ENCODE data around the gene MAPK6.

DNA sequence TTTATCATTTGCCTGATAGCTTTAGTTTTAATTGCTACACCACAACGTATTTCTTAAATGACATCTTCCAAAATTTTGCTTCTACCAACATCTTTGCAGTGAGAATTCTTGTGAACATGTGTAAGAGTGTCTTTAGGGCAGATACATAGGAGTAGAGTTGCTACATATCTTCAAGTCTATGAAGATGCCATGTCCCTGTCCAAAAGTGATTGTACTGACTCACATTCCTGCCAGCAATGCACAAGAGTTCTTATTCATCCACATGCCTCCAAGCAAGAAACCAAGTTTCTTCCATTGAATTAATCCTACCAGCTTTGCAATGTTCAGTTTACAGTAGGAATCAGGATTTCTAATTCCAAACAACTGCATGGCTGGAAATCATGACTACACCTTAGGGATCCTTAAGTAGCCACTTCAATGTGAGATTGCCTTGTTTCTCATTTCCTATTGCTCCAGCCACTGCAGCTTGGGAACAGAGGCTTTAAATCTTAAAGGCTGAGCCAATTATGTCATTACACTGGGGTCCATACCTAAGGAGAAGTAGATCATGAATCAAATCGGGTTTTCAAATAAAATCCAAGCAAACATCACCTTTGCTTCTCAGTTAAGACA lies 49.1 kb downstream of the MAPK6 start:
- TF ChIP-seq CTCF (optimal IDR thresholded peaks at IDR 0.05 in 1 of 3, IDR thresholded peaks at IDR 0.05 in 1 of 3, conservative IDR thresholded peaks at IDR 0.05 in 1 of 3; ENCODE audit: extremely low read depth in 1 of 3, insufficient read depth in 2 of 3, low read length in 3 of 3) (no peak), EZH2 (IDR thresholded peaks at IDR 0.05; ENCODE audit: low read length) (no peak)
